Pancreas (tissue), 10 donors: ENCODE measurements around the gene NEMP1. TPM values are rescaled to one million over a fixed set of nuclear protein-coding genes. Genes with fewer than 3 reads are reported as not detected.

Source experiments
- ATAC-seq, 4 donors: fragments of 200-7000 bp; cut with Tn5 transposase; one replicate each; pipeline versions ENCODE4 v1.8.0 to v1.9.1; 2020; ENCODE audit warnings: mild to moderate bottlenecking in 4 of 4, moderate library complexity in 4 of 4
- DNase-seq, 6 donors: peaks; one replicate each; pipeline ENCODE4 v3.0.0-alpha.2; 2020
- FAIRE-seq: peaks from 2 replicates; lab custom pipeline; 2012; peaks lifted over from hg19 to GRCh38; lab: Jason Lieb, UNC
- H3K27ac ChIP-seq, 4 donors: fragments of 200-600 bp; sonication (generic); 1 replicate in 3 of 4; 2 replicates in 1 of 4; pipeline versions ENCODE4 v1.5.0 to v1.8.0; 2020
- H3K27me3 ChIP-seq, 4 donors: fragments of 200-600 bp; one replicate each; pipeline ENCODE4 v1.8.0; 2021
- H3K36me3 ChIP-seq, 3 donors: fragments of 200-600 bp; sonication (generic) in 1 of 3; one replicate each; pipeline versions ENCODE4 v1.5.0 to v1.8.0; 2020 to 2021
- H3K4me1 ChIP-seq, 3 donors: fragments of 200-600 bp; one replicate each; pipeline ENCODE4 v1.8.0; 2021
- H3K4me3 ChIP-seq, 4 donors: fragments of 200-600 bp; sonication (generic) in 2 of 4; one replicate each; pipeline versions ENCODE4 v1.5.0 to v1.8.0; 2020 to 2021
- H3K9me3 ChIP-seq, 4 donors: fragments of 200-600 bp; one replicate each; pipeline ENCODE4 v1.8.0; 2021
- CTCF ChIP-seq, 4 donors: fragments of 200-600 bp; sonication (generic) in 3 of 4; IDR thresholded peaks; one replicate each; pipeline versions ENCODE4 v1.5.0 to v1.8.0; 2021; ENCODE audit warnings: antibody characterized with exemption in 4 of 4
- WGBS, 2 donors: extraction: QIAGEN DNeasy Blood & Tissue Kit; methylation state at CpG; one replicate each; pipeline ENCODE4 v1.1.7; 2013; 5-methylcytosine and 5-hydroxymethylcytosine counted together
- intact Hi-C, 3 donors: fragments of 100-400 bp; cut with DNase I; formaldehyde crosslinking; loops; one replicate each; pipeline versions ENCODE4 v1.11.1 to v1.14.2; 2022
- polyA plus RNA-seq, 2 donors: library from polyadenylated mRNA; stranded (reverse); fragments of 200-250 nt; gene quantifications; one replicate each; pipeline ENCODE4 v1.2.3, GENCODE V29; 2013
- total RNA-seq, 6 donors: library from RNA; stranded (reverse); fragmentation: NEBNext Ultra II Directional in 4 of 6; extraction: Animal tissue kit (Norgen Biotek cat#: 25700) in 4 of 6; gene quantifications; one replicate each; pipeline versions ENCODE4 v1.2.1 to v1.2.4, GENCODE V29; 2021 to 2023
- donor health status: healthy with polysubstance abuse.
- donor health status: DM: no; HTN: no; CAD: no; lungs with moderate emphysema.
- donor health status: DM: no; HTN: no; CAD: no.
- donor health status: control.
- donor health status: control.
- donor health status: Bipolar disorder and iron deficiency.
- donor health status: DM: yes; HTN: yes; CAD: no.
- donor health status: DM: no; HTN: no; CAD: no.
- donor health status: DM: no; HTN: no; CAD: no.
- donor health status: DM: yes; HTN: yes; CAD: no.

The NEMP1 gene
- total and polyA plus RNA-seq, 8 donors, result 1.1 to 5.7 (median 3.4) TPM

GRCh38 chr12:57110104-57111030 lies 31.8 kb upstream of the NEMP1 start:
- WGBS, 2 donors, result 4% methylated on average over 28 of the region's 28 CpGs
- H3K36me3 ChIP-seq, result peaks cover 0 to 9% (median 0%) of the 10 kb centered on the region in 3 donors
- no peak for FAIRE-seq
- ATAC-seq, result peak; percentile 3 to 20 (median 18)
- DNase-seq, result peak in 5 of 6 donors; percentile 38 to 80 (median 62)
- no peaks in the 10 kb centered on the region for H3K27me3 ChIP-seq
- peak overlapping the region; percentile 38 to 71 (median 68) for H3K4me3 ChIP-seq
- H3K27ac ChIP-seq, result peak overlapping the region; percentile 96 to 98 (median 97)
- no peaks in the 10 kb centered on the region for H3K9me3 ChIP-seq
- peaks cover 0 to 11% (median 0%) of the 10 kb centered on the region in 3 donors for H3K4me1 ChIP-seq
- TF ChIP-seq CTCF (IDR thresholded peaks at IDR 0.05), result no peak
- intact Hi-C loops, result loop anchor here in 2 of 3 donors (5.0 kb wide), 2 partner anchors 38 to 43 kb away; no protein-coding TSS in a partner anchor

- Histone ChIP-seq H3K4me1 (peaks cover 0 to 11% (median 0%) of the 10 kb centered on the region in 3 donors), H3K36me3 (peaks cover 0 to 9% (median 0%) of the 10 kb centered on the region in 3 donors), H3K9me3 (no peaks in the 10 kb centered on the region), H3K27ac (peak overlapping the region in 2 of 4 donors; percentile 97 to 98), H3K4me3 (peak overlapping the region in 3 of 4 donors; percentile 38 to 71 (median 66)), H3K27me3 (no peaks in the 10 kb centered on the region)
- FAIRE-seq, result no peak
- TF ChIP-seq CTCF (IDR thresholded peaks at IDR 0.05), result no peak
- intact Hi-C loops, result loop anchor here in 2 of 3 donors (5.0 kb wide), 2 partner anchors 37 to 42 kb away; no protein-coding TSS in a partner anchor
- no peak for DNase-seq
- no peak for ATAC-seq
- 58 to 59% methylated on average over 7 of the region's 7 CpGs for WGBS, 2 donors
Observed at GRCh38 chr12:57109207-57110103, 30.9 kb upstream of the NEMP1 start.

GRCh38 chr12:57107456-57108155 lies 29.0 kb upstream of the NEMP1 start:
- no peak for DNase-seq
- Histone ChIP-seq H3K9me3 (no peaks in the 10 kb centered on the region), H3K27ac (no peak overlapping the region), H3K27me3 (no peaks in the 10 kb centered on the region), H3K36me3 (peaks cover 0 to 9% (median 0%) of the 10 kb centered on the region in 3 donors), H3K4me3 (no peak overlapping the region), H3K4me1 (peaks cover 0 to 10% (median 0%) of the 10 kb centered on the region in 3 donors)
- ATAC-seq, result no peak
- TF ChIP-seq CTCF (IDR thresholded peaks at IDR 0.05), result no peak
- 71 to 78% methylated on average over 7 of the region's 7 CpGs for WGBS, 2 donors
- intact Hi-C loops, result no loop called here
- FAIRE-seq, result no peak

DNA sequence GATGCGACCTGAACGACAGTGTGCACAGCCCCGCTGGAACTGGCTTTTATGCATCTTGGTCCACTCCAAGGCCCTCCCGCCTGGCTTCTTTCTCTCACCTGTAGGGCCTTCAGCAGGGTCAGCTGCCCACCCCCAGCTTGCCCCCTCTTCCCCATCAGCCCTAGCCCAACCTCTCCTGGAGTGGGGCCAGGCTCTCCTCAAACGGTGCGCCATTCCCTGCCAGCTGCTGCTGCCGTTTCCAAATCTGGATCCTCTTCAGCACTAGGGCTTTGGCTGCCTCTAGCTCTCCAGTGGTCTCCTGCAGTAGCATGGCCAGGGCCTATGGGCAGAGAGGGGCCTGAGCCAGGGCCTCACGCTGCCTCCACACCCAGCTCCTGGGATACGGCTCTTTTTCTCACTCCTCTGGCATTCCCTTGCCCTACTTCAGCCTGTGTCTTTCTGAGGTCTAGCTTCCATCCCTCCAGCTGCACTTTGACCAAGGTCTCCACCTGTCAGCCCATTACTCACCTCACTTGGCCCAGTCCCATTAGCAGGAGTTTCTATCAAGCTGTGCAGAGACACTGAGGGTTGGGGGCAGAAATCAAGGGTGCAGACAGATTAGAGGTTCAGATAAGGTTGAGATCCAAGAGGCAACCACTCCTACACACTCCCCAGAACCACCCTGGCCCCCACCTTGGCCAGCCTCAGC lies 27.6 kb upstream of the NEMP1 start:
- DNase-seq (peak in 1 of 6 donors; percentile 58), ATAC-seq (no peak), FAIRE-seq (no peak)
- intact Hi-C loops, result no loop called here
- no peaks in the 10 kb centered on the region for H3K9me3 ChIP-seq
- peaks cover 0 to 9% (median 0%) of the 10 kb centered on the region in 3 donors for H3K36me3 ChIP-seq
- H3K27me3 ChIP-seq, result no peaks in the 10 kb centered on the region
- no peak overlapping the region for H3K27ac ChIP-seq
- no peak for TF ChIP-seq CTCF (IDR thresholded peaks at IDR 0.05)
- peaks cover 0 to 7% (median 0%) of the 10 kb centered on the region in 3 donors for H3K4me1 ChIP-seq
- H3K4me3 ChIP-seq, result no peak overlapping the region
- WGBS, 2 donors, result 79 to 87% methylated on average over 9 of the region's 9 CpGs
